ENCODE results near the gene MAP7.

DNA sequence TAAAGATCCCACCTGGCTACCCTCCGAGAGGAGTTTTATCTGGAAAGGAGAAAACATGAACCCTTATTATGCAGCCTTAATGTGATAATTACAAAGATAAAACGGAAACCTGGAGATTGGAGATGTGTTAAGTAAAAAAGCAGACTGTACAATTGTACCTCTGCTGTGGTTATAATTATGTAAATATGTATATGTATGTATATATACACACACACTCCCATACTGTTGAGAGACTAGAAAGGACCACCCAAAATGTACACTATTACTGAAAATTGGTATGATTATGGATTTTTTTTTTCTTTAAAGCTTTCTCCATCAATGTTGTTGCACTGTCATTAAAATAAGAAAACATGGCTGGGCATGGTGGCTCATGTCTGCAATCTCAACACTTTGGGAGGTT lies 188.4 kb downstream of the MAP7 start:
- TF ChIP-seq EZH2 (IDR thresholded peaks at IDR 0.05; ENCODE audit: insufficient read depth, poor library complexity, severe bottlenecking): no peak
- no peak for TF ChIP-seq EZH2phosphoT487 (IDR thresholded peaks at IDR 0.05; ENCODE audit: insufficient read depth, low read depth)

Data from GM23248 (cell line).